Measurements from ENCODE around the gene AMBRA1.
A peak's percentile ranks its signal among the peaks of the same experiment; 100 is the strongest.

Gene AMBRA1

DNA sequence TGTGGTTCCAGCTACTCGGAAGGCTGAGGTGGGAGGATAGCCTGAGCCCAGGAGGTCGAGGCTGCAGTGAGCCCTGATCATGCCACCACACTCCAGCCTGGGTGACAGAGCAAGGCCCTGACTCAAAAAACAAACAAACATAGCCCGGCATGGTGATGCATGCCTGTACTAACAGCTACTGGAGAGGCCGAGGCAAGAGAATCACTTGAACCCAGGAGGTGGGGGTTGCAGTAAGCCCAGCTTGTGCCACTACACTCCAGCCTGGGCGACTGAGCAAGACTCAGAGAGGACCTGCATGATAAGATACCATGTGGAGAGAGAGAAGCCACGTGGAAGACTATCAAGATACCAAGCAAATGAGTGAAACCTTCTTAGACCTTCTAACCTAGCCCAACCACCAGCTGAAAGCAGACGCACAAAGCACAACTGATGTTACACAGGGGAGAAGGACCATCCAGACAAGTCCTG is 36.1 kb downstream of the AMBRA1 start:
- Histone ChIP-seq H3K4me3 (IDR thresholded peaks at IDR 0.05; ENCODE audit: insufficient read depth, low read depth, low read length) (no peak overlapping the region), H3K4me2 (no peak overlapping the region), H3K27me3 (ENCODE audit: insufficient read depth, low read depth) (no peaks in the 10 kb centered on the region), H4K20me1 (ENCODE audit: insufficient read depth) (peaks cover 9% of the 10 kb centered on the region; the same call in 1 of the 2 replicates), H3K27ac (no peak overlapping the region), H3K79me2 (ENCODE audit: insufficient read depth, low read depth) (peaks cover 84% of the 10 kb centered on the region), H3K4me1 (ENCODE audit: low read depth, poor library complexity, severe bottlenecking) (peaks cover 97% of the 10 kb centered on the region), H2AFZ (ENCODE audit: low read depth) (no peak overlapping the region), H3K36me3 (ENCODE audit: insufficient read depth) (no peaks in the 10 kb centered on the region; the same call in 1 of the 2 replicates), H3K9ac (no peak overlapping the region)
- TF ChIP-seq, protein P1, sequence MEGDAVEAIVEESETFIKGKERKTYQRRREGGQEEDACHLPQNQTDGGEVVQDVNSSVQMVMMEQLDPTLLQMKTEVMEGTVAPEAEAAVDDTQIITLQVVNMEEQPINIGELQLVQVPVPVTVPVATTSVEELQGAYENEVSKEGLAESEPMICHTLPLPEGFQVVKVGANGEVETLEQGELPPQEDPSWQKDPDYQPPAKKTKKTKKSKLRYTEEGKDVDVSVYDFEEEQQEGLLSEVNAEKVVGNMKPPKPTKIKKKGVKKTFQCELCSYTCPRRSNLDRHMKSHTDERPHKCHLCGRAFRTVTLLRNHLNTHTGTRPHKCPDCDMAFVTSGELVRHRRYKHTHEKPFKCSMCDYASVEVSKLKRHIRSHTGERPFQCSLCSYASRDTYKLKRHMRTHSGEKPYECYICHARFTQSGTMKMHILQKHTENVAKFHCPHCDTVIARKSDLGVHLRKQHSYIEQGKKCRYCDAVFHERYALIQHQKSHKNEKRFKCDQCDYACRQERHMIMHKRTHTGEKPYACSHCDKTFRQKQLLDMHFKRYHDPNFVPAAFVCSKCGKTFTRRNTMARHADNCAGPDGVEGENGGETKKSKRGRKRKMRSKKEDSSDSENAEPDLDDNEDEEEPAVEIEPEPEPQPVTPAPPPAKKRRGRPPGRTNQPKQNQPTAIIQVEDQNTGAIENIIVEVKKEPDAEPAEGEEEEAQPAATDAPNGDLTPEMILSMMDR (conservative IDR thresholded peaks at IDR 0.05; ENCODE audit: low read depth, low read length) = no peak

DNA sequence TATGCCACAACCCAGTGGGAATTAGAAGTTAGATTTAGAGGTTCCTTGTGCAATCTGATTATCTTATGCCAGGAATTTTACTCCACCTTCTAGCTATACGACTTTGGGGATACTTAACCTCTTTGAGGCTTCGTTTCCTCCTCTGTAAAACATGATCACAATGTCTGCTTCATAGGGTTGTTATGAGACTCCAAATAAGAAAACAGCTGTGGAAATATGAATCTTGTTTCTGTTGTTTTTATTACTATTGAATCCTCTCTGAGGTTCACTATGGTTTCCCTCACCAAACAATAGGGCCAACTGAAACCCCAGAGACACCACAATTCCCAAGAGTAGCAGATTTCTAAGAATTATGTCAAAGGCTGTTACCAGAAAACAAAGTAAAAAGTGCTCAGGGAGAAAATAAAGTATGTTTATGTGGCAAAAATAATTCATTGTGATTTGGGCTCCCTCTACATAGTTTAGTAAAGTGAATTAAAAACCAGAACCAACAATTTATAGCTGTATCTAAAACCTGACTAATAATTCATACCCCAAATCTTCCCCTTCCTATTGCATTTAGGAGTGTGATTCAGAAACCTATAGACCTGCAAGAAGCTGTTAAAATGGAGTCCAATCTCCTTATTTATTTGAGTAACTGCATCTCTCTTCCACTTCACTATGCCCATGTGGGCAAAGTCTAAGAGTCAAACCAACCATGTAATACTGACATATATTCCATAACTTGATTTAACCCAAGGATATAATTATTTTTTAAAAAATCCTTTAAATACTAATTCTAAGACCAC is 38.4 kb downstream of the AMBRA1 start:
- Histone ChIP-seq H3K9ac (peak overlapping the region; percentile 19; the same call in 1 of the 2 replicates), H3K36me3 (ENCODE audit: insufficient read depth) (no peaks in the 10 kb centered on the region; the same call in 1 of the 2 replicates), H3K4me2 (peak overlapping the region; percentile 66)

DNA sequence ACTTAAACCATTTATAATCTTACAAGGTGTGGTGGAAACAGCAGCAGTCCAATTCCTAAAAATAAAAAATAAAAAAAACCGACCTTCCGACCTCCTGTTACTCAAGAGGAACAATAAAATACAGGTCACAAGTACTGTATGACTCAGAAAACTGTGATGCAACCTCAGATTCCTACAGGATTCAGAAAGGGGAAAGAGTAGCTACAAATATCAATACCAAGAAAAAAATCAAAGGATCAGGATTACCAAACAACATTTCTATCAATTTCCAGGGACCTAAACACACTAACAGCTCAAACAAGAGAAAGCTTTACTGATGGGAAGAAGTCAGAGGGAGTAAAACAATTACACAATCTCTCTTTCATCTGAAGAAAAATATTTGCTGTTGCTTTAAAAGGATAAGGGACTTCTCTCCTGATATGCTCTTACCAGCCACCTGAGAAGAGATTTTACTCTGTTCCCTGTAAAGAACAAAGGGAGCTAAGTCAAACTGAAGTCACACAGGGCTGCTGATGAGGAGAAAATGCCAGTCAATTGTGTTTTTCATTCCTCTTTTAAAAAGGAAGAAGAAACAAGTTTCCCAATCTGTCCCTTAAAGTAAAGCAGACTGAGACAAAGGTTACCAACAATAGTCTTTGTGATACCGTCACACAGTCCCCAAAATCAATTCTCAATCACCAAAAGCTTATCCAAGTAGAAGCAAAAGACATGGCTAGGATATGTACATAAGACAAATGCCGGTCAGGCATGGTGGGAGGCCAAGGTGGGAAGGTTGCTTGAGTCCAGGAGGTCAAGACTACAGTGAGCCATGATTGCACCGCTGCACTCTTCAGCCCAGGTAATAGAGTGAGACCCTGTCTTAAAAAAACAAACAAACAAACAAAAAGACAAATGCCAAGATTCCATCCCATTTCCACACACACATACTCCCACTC is 39.3 kb downstream of the AMBRA1 start:
- peak overlapping the region; percentile 73 for H3K27ac ChIP-seq
- peak overlapping the region; percentile 66 for H3K4me2 ChIP-seq
- peaks cover 70% of the 10 kb centered on the region for H3K4me1 ChIP-seq (ENCODE audit: low read depth, poor library complexity, severe bottlenecking)
- no peaks in the 10 kb centered on the region; the same call in 1 of the 2 replicates for H4K20me1 ChIP-seq (ENCODE audit: insufficient read depth)
- peaks cover 93% of the 10 kb centered on the region for H3K79me2 ChIP-seq (ENCODE audit: insufficient read depth, low read depth)
- H3K36me3 ChIP-seq (ENCODE audit: insufficient read depth) = no peaks in the 10 kb centered on the region; the same call in 1 of the 2 replicates
- H3K27me3 ChIP-seq (ENCODE audit: insufficient read depth, low read depth) = no peaks in the 10 kb centered on the region
- H3K9ac ChIP-seq = peak overlapping the region; percentile 19; the same call in 1 of the 2 replicates
- no peak overlapping the region for H3K4me3 ChIP-seq (IDR thresholded peaks at IDR 0.05; ENCODE audit: insufficient read depth, low read depth, low read length)
- TF ChIP-seq, protein P1 (conservative IDR thresholded peaks at IDR 0.05; ENCODE audit: low read depth, low read length) = no peak
- no peak overlapping the region for H2AFZ ChIP-seq (ENCODE audit: low read depth)

More for the DNA sequence above, 38.4 kb downstream of the AMBRA1 start:
- no peaks in the 10 kb centered on the region for H3K27me3 ChIP-seq (ENCODE audit: insufficient read depth, low read depth)
- H3K79me2 ChIP-seq (ENCODE audit: insufficient read depth, low read depth) = peaks cover 89% of the 10 kb centered on the region
- no peak overlapping the region for H2AFZ ChIP-seq (ENCODE audit: low read depth)
- peaks cover 80% of the 10 kb centered on the region for H3K4me1 ChIP-seq (ENCODE audit: low read depth, poor library complexity, severe bottlenecking)
- peak overlapping the region; percentile 73 for H3K27ac ChIP-seq
- no peak overlapping the region for H3K4me3 ChIP-seq (IDR thresholded peaks at IDR 0.05; ENCODE audit: insufficient read depth, low read depth, low read length)
- TF ChIP-seq, protein P1 (conservative IDR thresholded peaks at IDR 0.05; ENCODE audit: low read depth, low read length) = no peak
- no peaks in the 10 kb centered on the region; the same call in 1 of the 2 replicates for H4K20me1 ChIP-seq (ENCODE audit: insufficient read depth)

DNA sequence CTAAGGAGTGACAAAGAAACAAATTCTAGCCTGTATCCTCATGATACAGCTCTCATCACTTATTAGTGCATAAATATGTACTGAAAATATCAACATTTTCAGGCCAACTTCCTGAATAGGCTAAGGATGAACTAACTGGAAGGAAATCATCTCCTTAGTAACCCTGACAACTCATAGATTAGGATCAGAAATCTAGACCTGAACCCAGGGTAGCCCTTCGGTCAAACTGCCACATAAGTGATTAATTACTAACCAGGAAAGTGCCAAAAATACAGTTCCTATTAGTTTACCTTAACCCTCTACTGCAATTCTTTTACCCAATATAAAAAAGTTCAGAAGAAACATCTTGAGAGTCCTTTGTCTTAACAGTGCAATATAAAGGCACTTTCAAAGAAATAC is 40.0 kb downstream of the AMBRA1 start:
- Histone ChIP-seq H3K36me3 (ENCODE audit: insufficient read depth) (no peaks in the 10 kb centered on the region; the same call in 1 of the 2 replicates), H3K4me2 (peak overlapping the region; percentile 66; the same call in 1 of the 2 replicates), H4K20me1 (ENCODE audit: insufficient read depth) (no peaks in the 10 kb centered on the region; the same call in 1 of the 2 replicates), H3K4me1 (ENCODE audit: low read depth, poor library complexity, severe bottlenecking) (peaks cover 63% of the 10 kb centered on the region), H3K4me3 (IDR thresholded peaks at IDR 0.05; ENCODE audit: insufficient read depth, low read depth, low read length) (no peak overlapping the region), H2AFZ (ENCODE audit: low read depth) (no peak overlapping the region), H3K27me3 (ENCODE audit: insufficient read depth, low read depth) (no peaks in the 10 kb centered on the region), H3K27ac (no peak overlapping the region; the same call in 1 of the 2 replicates), H3K79me2 (ENCODE audit: insufficient read depth, low read depth) (peaks cover 93% of the 10 kb centered on the region), H3K9ac (no peak overlapping the region; the same call in 1 of the 2 replicates)
- TF ChIP-seq, protein P1 (conservative IDR thresholded peaks at IDR 0.05; ENCODE audit: low read depth, low read length) = no peak

All from KMS-11 (cell line).